ENCODE data around the gene ABHD17A.

- TF ChIP-seq CTCF (IDR thresholded peaks at IDR 0.05): no peak
- TF ChIP-seq ZFX (IDR thresholded peaks at IDR 0.05; ENCODE audit: borderline replicate concordance): no peak
These were observed 30.1 kb downstream of the ABHD17A start for GRCh38 chr19:1855040-1855827.

Data from 22Rv1 (cell line).